Right lobe of liver (tissue), 6 donors: Measurements from ENCODE around the gene CCNJL. TPM values are rescaled to one million over a fixed set of nuclear protein-coding genes. Genes with fewer than 3 reads are reported as not detected.

Experiments used
- ATAC-seq, 4 donors: fragments of 200-7000 bp; cut with Tn5 transposase; one replicate each; pipeline ENCODE4 v1.9.1; 2020; ENCODE audit warnings: mild to moderate bottlenecking in 4 of 4, moderate library complexity in 4 of 4
- DNase-seq, 3 donors: peaks; one replicate each; pipeline ENCODE4 v3.0.0-alpha.2; 2020
- H3K27ac ChIP-seq, 3 donors: fragments of 200-600 bp; one replicate each; pipeline ENCODE4 v1.8.0; 2022
- H3K27me3 ChIP-seq, 2 donors: fragments of 200-600 bp; one replicate each; pipeline ENCODE4 v1.8.0; 2022
- H3K36me3 ChIP-seq, 4 donors: fragments of 200-600 bp; sonication (generic) in 1 of 4; one replicate each; pipeline versions ENCODE4 v1.5.1 to v1.8.0; 2017 to 2022; ENCODE audit warnings: control low read depth in 1 of 4
- H3K4me1 ChIP-seq, 4 donors: fragments of 200-600 bp; sonication (generic) in 1 of 4; one replicate each; pipeline versions ENCODE4 v1.5.1 to v1.8.0; 2017 to 2022; ENCODE audit warnings: control low read depth in 1 of 4
- H3K4me3 ChIP-seq, 3 donors: fragments of 200-600 bp; one replicate each; pipeline ENCODE4 v1.8.0; 2022
- H3K9me3 ChIP-seq, 4 donors: fragments of 200-600 bp; sonication (generic) in 1 of 4; one replicate each; pipeline versions ENCODE4 v1.5.1 to v1.8.0; 2017 to 2022; ENCODE audit warnings: control low read depth in 1 of 4
- CTCF ChIP-seq, 4 donors: fragments of 200-600 bp in 3 of 4; fragments of 450-650 bp in 1 of 4; IDR thresholded peaks; one replicate each; pipeline versions ENCODE4 v1.5.1 to v1.8.0; 2016 to 2022; ENCODE audit warnings: antibody characterized with exemption in 4 of 4, mild to moderate bottlenecking in 2 of 4
- POLR2A ChIP-seq: fragments of 450-650 bp; IDR thresholded peaks from one replicate; pipeline ENCODE4 v1.6.1; 2017; ENCODE audit warnings: antibody characterized with exemption, mild to moderate bottlenecking
- WGBS: methylation state at CpG from one replicate; pipeline ENCODE4 v1.1.6; 2018; ENCODE audit warnings: low coverage, low lambda C conversion rate; ENCODE audit not compliant: insufficient coverage; ENCODE audit errors: missing lambda C conversion rate; 5-methylcytosine and 5-hydroxymethylcytosine counted together
- intact Hi-C, 2 donors: fragments of 100-400 bp; cut with DNase I; formaldehyde crosslinking; loops; one replicate each; pipeline versions ENCODE4 v1.11.2 to v1.14.1; 2022
- total RNA-seq, 6 experiments: library from RNA; depleted of rRNA in 2 of 6; stranded (reverse); fragments of >200 nt in 2 of 6; fragmentation: NEBNext Ultra II Directional in 3 of 6; extraction: Animal tissue kit (Norgen Biotek cat#: 25700) in 3 of 6; gene quantifications; one replicate each; pipeline versions ENCODE4 v1.1.0 to v1.2.4, GENCODE V29; 2016 to 2023
- donor health status: DM: no; HTN: yes; CAD: no.
- donor health status: DM: no; HTN: no; CAD: no.
- donor health status: DM: no; HTN: no; CAD: no.
- donor health status: DM: no; HTN: yes; CAD: no.
- donor health status: DM: no; HTN: yes; CAD: no.

The CCNJL gene
- total RNA-seq, 6 experiments from 2014 or later, result 0.19 to 0.79 (median 0.44) TPM

- intact Hi-C loops, result loop anchor here (5.0 to 10.0 kb wide), 2 partner anchors 152 to 325 kb away; no protein-coding TSS in a partner anchor
- Histone ChIP-seq H3K27me3 (no peaks in the 10 kb centered on the region), H3K36me3 (no peaks in the 10 kb centered on the region), H3K27ac (no peak overlapping the region), H3K9me3 (no peaks in the 10 kb centered on the region), H3K4me3 (no peak overlapping the region), H3K4me1 (no peaks in the 10 kb centered on the region)
- WGBS, result 78% methylated on average over 6 of the region's 27 CpGs
- no peak for TF ChIP-seq CTCF (IDR thresholded peaks at IDR 0.05)
- TF ChIP-seq POLR2A, result no peak
- ATAC-seq (no peak), DNase-seq (no peak)
Measured at GRCh38 chr5:160349249-160349934, 37.0 kb upstream of the CCNJL start.

- H3K36me3 ChIP-seq, result no peaks in the 10 kb centered on the region
- no peak overlapping the region for H3K27ac ChIP-seq
- no peaks in the 10 kb centered on the region for H3K27me3 ChIP-seq
- no peak overlapping the region for H3K4me3 ChIP-seq
- no peak for ATAC-seq
- 77% methylated on average over 9 of the region's 11 CpGs for WGBS
- DNase-seq, result no peak
- H3K9me3 ChIP-seq, result no peaks in the 10 kb centered on the region
- no peak for TF ChIP-seq CTCF (IDR thresholded peaks at IDR 0.05)
- TF ChIP-seq POLR2A, result no peak
- intact Hi-C loops, result loop anchor here (5.0 to 10.0 kb wide), 2 partner anchors 151 to 323 kb away; no protein-coding TSS in a partner anchor
- no peaks in the 10 kb centered on the region for H3K4me1 ChIP-seq
Measured at GRCh38 chr5:160348080-160348479, 35.7 kb upstream of the CCNJL start.

- H3K27ac ChIP-seq, result no peak overlapping the region
- no peaks in the 10 kb centered on the region for H3K27me3 ChIP-seq
- no peaks in the 10 kb centered on the region for H3K4me1 ChIP-seq
- H3K9me3 ChIP-seq, result no peaks in the 10 kb centered on the region
- ATAC-seq, result no peak
- intact Hi-C loops, result loop anchor here (5.0 to 10.0 kb wide), 2 partner anchors 150 to 323 kb away; no protein-coding TSS in a partner anchor
- no peak overlapping the region for H3K4me3 ChIP-seq
- WGBS, result 55% methylated on average over 6 of the region's 6 CpGs
- H3K36me3 ChIP-seq, result no peaks in the 10 kb centered on the region
- TF ChIP-seq POLR2A, result no peak
- TF ChIP-seq CTCF (IDR thresholded peaks at IDR 0.05), result no peak
- DNase-seq, result no peak
Measured at GRCh38 chr5:160347448-160347847, 35.1 kb upstream of the CCNJL start.

GRCh38 chr5:160342413-160342941 lies 30.1 kb upstream of the CCNJL start:
- no peak for TF ChIP-seq POLR2A
- TF ChIP-seq CTCF (IDR thresholded peaks at IDR 0.05), result no peak
- H3K27ac ChIP-seq, result no peak overlapping the region
- intact Hi-C loops, result loop anchor here in 1 of 2 donors (10.0 kb wide), 1 partner anchor 318 kb away; no protein-coding TSS in a partner anchor
- no peak overlapping the region for H3K4me3 ChIP-seq
- H3K36me3 ChIP-seq, result no peaks in the 10 kb centered on the region
- no peak for ATAC-seq
- DNase-seq, result no peak
- no peaks in the 10 kb centered on the region for H3K27me3 ChIP-seq
- no peaks in the 10 kb centered on the region for H3K9me3 ChIP-seq
- no peaks in the 10 kb centered on the region for H3K4me1 ChIP-seq
- 100% methylated on average over 1 of the region's 4 CpGs for WGBS
